Measurements from ENCODE around the gene TRERF1. TPM values are rescaled to one million over a fixed set of nuclear protein-coding genes. Genes with fewer than 3 reads are reported as not detected.

TRERF1 gene
- polyA plus RNA-seq, 3 donors: 0.58 to 10.0 (median 2.0) TPM

DNA sequence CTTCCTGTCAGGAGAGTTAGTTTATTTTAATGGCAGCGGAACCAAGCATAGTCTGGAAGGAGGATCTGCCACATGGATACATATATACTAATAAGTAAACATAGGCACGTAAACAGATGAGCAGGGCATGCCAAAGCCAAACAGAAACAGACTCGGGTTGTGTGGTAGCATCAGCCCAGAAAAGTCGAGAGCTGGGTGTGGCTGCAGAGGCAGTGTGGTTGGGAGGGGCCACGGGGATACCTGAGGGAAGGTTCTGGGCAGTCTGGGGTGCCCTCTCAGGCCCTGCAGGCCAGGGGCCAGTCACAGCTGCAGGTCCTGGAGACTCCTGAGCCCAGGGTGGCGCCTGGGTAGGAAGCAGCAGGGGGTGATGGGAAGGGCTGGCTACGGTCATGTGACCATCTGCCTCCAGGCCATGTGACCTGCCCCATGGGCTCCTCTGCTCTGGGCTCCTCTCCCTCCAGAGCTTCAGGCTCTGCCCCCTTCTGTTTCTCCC lies 191.3 kb downstream of the TRERF1 start:
- TF ChIP-seq, protein P1, sequence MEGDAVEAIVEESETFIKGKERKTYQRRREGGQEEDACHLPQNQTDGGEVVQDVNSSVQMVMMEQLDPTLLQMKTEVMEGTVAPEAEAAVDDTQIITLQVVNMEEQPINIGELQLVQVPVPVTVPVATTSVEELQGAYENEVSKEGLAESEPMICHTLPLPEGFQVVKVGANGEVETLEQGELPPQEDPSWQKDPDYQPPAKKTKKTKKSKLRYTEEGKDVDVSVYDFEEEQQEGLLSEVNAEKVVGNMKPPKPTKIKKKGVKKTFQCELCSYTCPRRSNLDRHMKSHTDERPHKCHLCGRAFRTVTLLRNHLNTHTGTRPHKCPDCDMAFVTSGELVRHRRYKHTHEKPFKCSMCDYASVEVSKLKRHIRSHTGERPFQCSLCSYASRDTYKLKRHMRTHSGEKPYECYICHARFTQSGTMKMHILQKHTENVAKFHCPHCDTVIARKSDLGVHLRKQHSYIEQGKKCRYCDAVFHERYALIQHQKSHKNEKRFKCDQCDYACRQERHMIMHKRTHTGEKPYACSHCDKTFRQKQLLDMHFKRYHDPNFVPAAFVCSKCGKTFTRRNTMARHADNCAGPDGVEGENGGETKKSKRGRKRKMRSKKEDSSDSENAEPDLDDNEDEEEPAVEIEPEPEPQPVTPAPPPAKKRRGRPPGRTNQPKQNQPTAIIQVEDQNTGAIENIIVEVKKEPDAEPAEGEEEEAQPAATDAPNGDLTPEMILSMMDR (IDR thresholded peaks at IDR 0.05): no peak
- H3K27me3 Mint-ChIP-seq (ENCODE audit: low read depth in 3 of 3): peaks cover 0 to 1% (median 1%) of the 10 kb centered on the region in 3 donors
- no peaks in the 10 kb centered on the region for H3K9me3 ChIP-seq (replicated peaks in 1 of 2; ENCODE audit: control insufficient read depth in 1 of 2, insufficient read depth in 1 of 2, low read length in 2 of 2)
- H3K36me3 Mint-ChIP-seq: peaks cover 54 to 76% of the 10 kb centered on the region in 2 donors
- H3K4me2 ChIP-seq (replicated peaks; ENCODE audit: extremely low read depth, low read length, poor library complexity, severe bottlenecking): no peak overlapping the region
- no peaks in the 10 kb centered on the region for H3K4me1 ChIP-seq (ENCODE audit: control insufficient read depth in 1 of 2, insufficient read depth in 2 of 2, low read length in 2 of 2)
- H3K36me3 ChIP-seq (replicated peaks in 1 of 2; ENCODE audit: control insufficient read depth in 1 of 2, insufficient read depth in 2 of 2, low read length in 2 of 2): peaks cover 54 to 91% of the 10 kb centered on the region in 2 donors
- no peaks in the 10 kb centered on the region for H3K27me3 ChIP-seq (ENCODE audit: control insufficient read depth in 2 of 2, insufficient read depth in 2 of 2, low read length in 2 of 2)
- H3K9me3 Mint-ChIP-seq: peaks cover 0 to 1% (median 0%) of the 10 kb centered on the region in 7 donors
- intact Hi-C loops (cut with micrococcal nuclease): loop anchor here in 1 of 2 donors (10.0 kb wide), 1 partner anchor 284 kb away; no protein-coding TSS in a partner anchor
- DNase-seq: no peak
- peak overlapping the region in 1 of 2 donors; percentile 45 for H3K27ac ChIP-seq (ENCODE audit: low read depth in 1 of 2, low read length in 2 of 2)
- H3K4me3 Mint-ChIP-seq: no peak overlapping the region
- H3K4me3 ChIP-seq (replicated peaks in 1 of 3; ENCODE audit: low read depth in 2 of 3, low read length in 3 of 3): no peak overlapping the region
- WGBS (ENCODE audit: insufficient coverage): 94% methylated on average over 3 of the region's 7 CpGs
- H3K27ac Mint-ChIP-seq: peak overlapping the region in 3 of 7 donors; percentile 36 to 69 (median 52)
- H3K9ac ChIP-seq (ENCODE audit: insufficient read depth, low read length, poor library complexity, severe bottlenecking): no peak overlapping the region
- H3K4me1 Mint-ChIP-seq: no peaks in the 10 kb centered on the region
- H2AFZ ChIP-seq (ENCODE audit: insufficient read depth, low read depth, low read length, poor library complexity, severe bottlenecking): no peak overlapping the region
- H3K79me2 ChIP-seq (ENCODE audit: insufficient read depth, low read length): no peaks in the 10 kb centered on the region
- no peaks in the 10 kb centered on the region for H4K20me1 ChIP-seq (ENCODE audit: insufficient read depth, low read length)

DNA sequence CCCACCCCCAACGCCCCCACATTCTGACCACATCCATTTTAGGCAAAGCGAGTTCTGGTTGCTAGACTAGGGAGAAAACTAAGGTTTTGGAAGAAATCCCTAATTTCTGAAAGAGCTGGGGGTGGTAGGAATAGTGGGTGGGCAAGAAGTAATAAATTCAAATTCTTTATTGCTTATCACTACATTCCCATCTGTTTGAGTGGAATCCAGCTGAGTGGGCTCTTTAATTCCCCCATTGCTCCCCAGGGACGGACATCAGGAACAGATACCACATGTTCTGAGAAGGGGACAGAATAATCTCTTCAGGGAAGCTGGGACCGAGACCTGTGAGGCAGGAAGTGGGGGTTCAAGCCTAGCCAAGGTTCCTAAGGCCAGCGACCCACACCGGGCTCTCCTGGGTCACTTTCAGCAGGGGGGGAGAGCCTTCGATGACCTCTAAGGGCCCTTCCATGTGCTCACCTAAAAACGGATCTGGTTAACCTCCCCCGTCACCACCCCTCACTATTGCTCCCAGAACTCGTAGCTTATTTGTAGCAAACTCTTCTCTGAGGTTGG lies 191.8 kb downstream of the TRERF1 start:
- Mint-ChIP-seq H3K36me3 (peaks cover 58 to 80% of the 10 kb centered on the region in 2 donors), H3K27ac (peak overlapping the region in 1 of 7 donors; percentile 37), H3K4me3 (no peak overlapping the region), H3K27me3 (ENCODE audit: low read depth in 3 of 3) (peaks cover 0 to 1% (median 1%) of the 10 kb centered on the region in 3 donors), H3K4me1 (no peaks in the 10 kb centered on the region), H3K9me3 (peaks cover 0 to 1% (median 0%) of the 10 kb centered on the region in 7 donors)
- no peak overlapping the region for H3K4me3 ChIP-seq (replicated peaks in 1 of 3; ENCODE audit: low read depth in 2 of 3, low read length in 3 of 3)
- H2AFZ ChIP-seq (ENCODE audit: insufficient read depth, low read depth, low read length, poor library complexity, severe bottlenecking): no peak overlapping the region
- H4K20me1 ChIP-seq (ENCODE audit: insufficient read depth, low read length): no peaks in the 10 kb centered on the region
- no peak overlapping the region for H3K4me2 ChIP-seq (replicated peaks; ENCODE audit: extremely low read depth, low read length, poor library complexity, severe bottlenecking)
- no peak for DNase-seq
- no peaks in the 10 kb centered on the region for H3K4me1 ChIP-seq (ENCODE audit: control insufficient read depth in 1 of 2, insufficient read depth in 2 of 2, low read length in 2 of 2)
- 100% methylated on average over 4 of the region's 10 CpGs for WGBS (ENCODE audit: insufficient coverage)
- no peaks in the 10 kb centered on the region for H3K27me3 ChIP-seq (ENCODE audit: control insufficient read depth in 2 of 2, insufficient read depth in 2 of 2, low read length in 2 of 2)
- TF ChIP-seq, protein P1 (IDR thresholded peaks at IDR 0.05): no peak
- peaks cover 59 to 91% of the 10 kb centered on the region in 2 donors for H3K36me3 ChIP-seq (replicated peaks in 1 of 2; ENCODE audit: control insufficient read depth in 1 of 2, insufficient read depth in 2 of 2, low read length in 2 of 2)
- intact Hi-C loops (cut with micrococcal nuclease): loop anchor here in 1 of 2 donors (10.0 kb wide), 1 partner anchor 285 kb away; no protein-coding TSS in a partner anchor
- no peaks in the 10 kb centered on the region for H3K9me3 ChIP-seq (replicated peaks in 1 of 2; ENCODE audit: control insufficient read depth in 1 of 2, insufficient read depth in 1 of 2, low read length in 2 of 2)
- H3K9ac ChIP-seq (ENCODE audit: insufficient read depth, low read length, poor library complexity, severe bottlenecking): no peak overlapping the region
- H3K79me2 ChIP-seq (ENCODE audit: insufficient read depth, low read length): no peaks in the 10 kb centered on the region
- peak overlapping the region in 1 of 2 donors; percentile 45 for H3K27ac ChIP-seq (ENCODE audit: low read depth in 1 of 2, low read length in 2 of 2)
